IMR-90 (cell line): ENCODE data around the gene TRAF7. TPM values are rescaled to one million over a fixed set of nuclear protein-coding genes. Genes with fewer than 3 reads are reported as not detected.

Experiments
- ATAC-seq: fragments of 200-7000 bp; cut with Tn5 transposase; 2 replicates; pipeline ENCODE4 v1.9.1; 2020; ENCODE audit warnings: low read depth, mild to moderate bottlenecking, moderate library complexity
- BruUV-seq: library from RNA; stranded (reverse); fragments of 400-500 nt; replicated peaks from 2 replicates; lab custom pipeline; 2021; lab: Mats Ljungman, UMichigan
- CTCF ChIA-PET: fragments of 300-600 bp; formaldehyde crosslinking; extraction: SDS; loops from one replicate; lab custom pipeline; 2021; ENCODE audit warnings: antibody characterized with exemption; lab: Yijun Ruan, JAX
- POLR2A ChIA-PET: fragments of 300-600 bp; sonication (Branson Sonifier 250); formaldehyde crosslinking; loops from one replicate; lab custom pipeline; 2022; ENCODE audit warnings: antibody characterized with exemption; ENCODE audit not compliant: unreplicated experiment; lab: Charles Lee
- DNase-seq: peaks from one replicate; pipeline ENCODE4 v3.0.0; 2013
- H2AFZ ChIP-seq: replicated peaks from 2 replicates; pipeline ENCODE3; 2013; ENCODE audit warnings: low read length, mild to moderate bottlenecking; ENCODE audit not compliant: poor library complexity
- H2AK5ac ChIP-seq: 2 replicates; pipeline ENCODE4 v1.6.1; 2013; ENCODE audit warnings: low read depth, low read length, inconsistent platforms
- H2AK9ac ChIP-seq: replicated peaks from 2 replicates; pipeline ENCODE3; 2013; ENCODE audit warnings: mild to moderate bottlenecking, low read depth, low read length, moderate library complexity; ENCODE audit not compliant: poor library complexity
- H2BK120ac ChIP-seq: 2 replicates; pipeline ENCODE4 v1.6.1; 2013; ENCODE audit warnings: low read depth, low read length, inconsistent platforms
- H2BK15ac ChIP-seq: 3 replicates; pipeline ENCODE4 v1.6.1; 2013; ENCODE audit warnings: low read depth, low read length, inconsistent platforms
- H2BK20ac ChIP-seq: 2 replicates; pipeline ENCODE4 v1.6.1; 2013; ENCODE audit warnings: low read depth, mild to moderate bottlenecking, inconsistent platforms, low read length, moderate library complexity
- H2BK5ac ChIP-seq: 2 replicates; pipeline ENCODE4 v1.6.1; 2013; ENCODE audit warnings: mild to moderate bottlenecking, low read depth, low read length, inconsistent platforms; ENCODE audit not compliant: poor library complexity, severe bottlenecking
- H3K14ac ChIP-seq: replicated peaks from 2 replicates; pipeline ENCODE4 v1.6.1; 2013; ENCODE audit warnings: low read depth, low read length, inconsistent platforms
- H3K18ac ChIP-seq: 2 replicates; pipeline ENCODE4 v1.6.1; 2013; ENCODE audit warnings: low read depth, low read length, control low read depth
- H3K23ac ChIP-seq: 2 replicates; pipeline ENCODE4 v1.6.1; 2013; ENCODE audit warnings: low read depth, low read length, inconsistent platforms
- H3K27ac ChIP-seq: 2 replicates; pipeline ENCODE4 v1.5.1; 2013; ENCODE audit warnings: mild to moderate bottlenecking, control low read depth, low read length; ENCODE audit not compliant: insufficient read depth
- H3K27me3 ChIP-seq: 2 replicates; pipeline ENCODE4 v1.6.1; 2013; ENCODE audit warnings: low read length; ENCODE audit not compliant: control insufficient read depth, insufficient read depth
- H3K36me3 ChIP-seq: 2 replicates; pipeline ENCODE4 v1.6.1; 2013; ENCODE audit warnings: low read length, mixed read lengths; ENCODE audit not compliant: control insufficient read depth, insufficient read depth
- H3K4ac ChIP-seq: 2 replicates; pipeline ENCODE4 v1.6.1; 2013; ENCODE audit warnings: low read depth, low read length, inconsistent platforms
- H3K4me1 ChIP-seq: 2 replicates; pipeline ENCODE4 v1.6.1; 2013; ENCODE audit warnings: low read length, mixed read lengths; ENCODE audit not compliant: control insufficient read depth, insufficient read depth
- H3K4me2 ChIP-seq: 2 replicates; pipeline ENCODE4 v1.6.1; 2013; ENCODE audit warnings: low read depth, mild to moderate bottlenecking, control low read depth, low read length, moderate library complexity
- H3K4me3 ChIP-seq: 2 replicates; pipeline ENCODE4 v1.5.1; 2013; ENCODE audit warnings: low read depth, mild to moderate bottlenecking, control low read depth, low read length, moderate library complexity; ENCODE audit not compliant: insufficient read depth
- H3K56ac ChIP-seq: 2 replicates; pipeline ENCODE4 v1.6.1; 2013; ENCODE audit warnings: low read length, inconsistent platforms; ENCODE audit not compliant: insufficient read depth; ENCODE audit errors: extremely low read depth
- H3K79me1 ChIP-seq, 2 experiments: 2 replicates each; pipeline ENCODE4 v1.6.1; 2013; ENCODE audit warnings: low read length in 2 of 2, inconsistent platforms in 1 of 2, low read depth in 1 of 2
- H3K9ac ChIP-seq: 2 replicates; pipeline ENCODE4 v1.6.1; 2013; ENCODE audit warnings: low read depth, low read length, control low read depth
- H3K9me1 ChIP-seq: 2 replicates; pipeline ENCODE4 v1.6.1; 2013; ENCODE audit warnings: low read length, inconsistent platforms; ENCODE audit not compliant: insufficient read depth
- H3K9me3 ChIP-seq: 2 replicates; pipeline ENCODE4 v1.6.1; 2013; ENCODE audit warnings: low read length; ENCODE audit not compliant: control insufficient read depth, insufficient read depth
- H4K20me1 ChIP-seq: 2 replicates; pipeline ENCODE4 v1.6.1; 2013; ENCODE audit warnings: low read length, inconsistent platforms; ENCODE audit not compliant: insufficient read depth
- H4K5ac ChIP-seq: 2 replicates; pipeline ENCODE4 v1.6.1; 2013; ENCODE audit warnings: mild to moderate bottlenecking, low read depth, low read length, control low read depth
- H4K8ac ChIP-seq, 2 experiments: 2 replicates each; pipeline ENCODE4 v1.6.1; 2013; ENCODE audit warnings: low read depth in 2 of 2, low read length in 2 of 2, control low read depth in 1 of 2, inconsistent platforms in 1 of 2
- H4K91ac ChIP-seq: 2 replicates; pipeline ENCODE4 v1.6.1; 2013; ENCODE audit warnings: low read depth, low read length, inconsistent platforms; ENCODE audit not compliant: insufficient read depth
- FOS ChIP-seq: fragments of 150-350 bp; IDR thresholded peaks from 2 replicates; pipeline ENCODE4 v1.6.1; 2016; ENCODE audit warnings: low read depth, low read length
- RAD21 ChIP-seq: IDR thresholded peaks from 2 replicates; pipeline ENCODE4 v1.6.1; 2012; ENCODE audit warnings: low read length, improper control_type of control experiment
- WGBS, 2 experiments: methylation state at CpG; one replicate each; pipeline versions ENCODE4 v1.1.5 to v1.1.7; 2013; ENCODE audit warnings: missing lambda C conversion rate in 2 of 2; ENCODE audit not compliant: insufficient read length in 1 of 2; ENCODE audit errors: extremely low coverage in 2 of 2; 5-methylcytosine and 5-hydroxymethylcytosine counted together
- dilution Hi-C: fragments of 300-500 bp; cut with HindIII; formaldehyde crosslinking; loops from one replicate; pipeline ENCODE4 v1.14.3; 2018; ENCODE audit warnings: low sequenced_read_pairs; ENCODE audit not compliant: unreplicated experiment
- in situ Hi-C: fragments of 300-500 bp; cut with MboI; formaldehyde crosslinking; loops from 3 replicates; pipeline ENCODE4 v1.14.3; 2019; ENCODE audit warnings: low sequenced_read_pairs, inconsistent platforms, mixed read lengths
- intact Hi-C: fragments of 100-400 bp; cut with micrococcal nuclease; formaldehyde crosslinking; loops from 2 replicates; pipeline ENCODE4 v1.10.0; 2022
- polyA plus RNA-seq, 3 experiments: library from polyadenylated mRNA; depleted of rRNA; stranded (reverse); fragments of >200 nt; gene quantifications; 2 replicates each; pipeline ENCODE4 v1.2.3, GENCODE V29; 2012; ENCODE audit warnings: low replicate concordance in 1 of 3
- total RNA-seq: library from RNA; depleted of rRNA; stranded (reverse); fragments of >200 nt; gene quantifications from 2 replicates; pipeline ENCODE4 v1.2.3, GENCODE V29; 2012
- TF ChIP-seq, protein P1 (sequence below): fragments of 150-350 bp; IDR thresholded peaks from 2 replicates; pipeline ENCODE4 v1.6.1; 2017; ENCODE audit warnings: mild to moderate bottlenecking, antibody characterized with exemption, low read length, low read depth

The TRAF7 gene
- total and polyA plus RNA-seq, 2 of the 4 experiments (the other 2 are of a cell fraction): 29.6 to 52.6 TPM

DNA sequence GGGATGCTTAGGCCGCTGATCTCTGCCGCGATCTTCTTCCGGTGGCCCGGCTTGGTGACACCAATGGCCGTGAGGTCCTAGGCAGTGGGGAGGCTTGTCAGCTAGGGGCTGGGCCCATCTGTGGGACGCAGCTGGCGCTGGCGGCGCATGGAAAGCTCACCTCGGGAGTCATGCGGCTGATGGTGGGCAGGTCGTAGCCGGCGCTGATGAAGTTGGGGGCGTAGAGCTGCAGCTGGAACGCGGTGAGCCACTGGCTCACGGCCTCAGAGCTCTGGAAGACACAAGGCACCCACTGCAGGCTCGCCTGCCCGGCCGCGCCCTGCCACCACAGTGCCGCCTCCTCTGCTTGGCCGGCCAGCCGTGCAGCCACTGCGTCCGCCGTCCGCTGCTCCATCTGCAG lies 28.1 kb downstream of the TRAF7 start:
- BruUV-seq: no TSS peak
- TF ChIP-seq RAD21 (no peak), FOS (no peak)
- TF ChIP-seq, protein P1, sequence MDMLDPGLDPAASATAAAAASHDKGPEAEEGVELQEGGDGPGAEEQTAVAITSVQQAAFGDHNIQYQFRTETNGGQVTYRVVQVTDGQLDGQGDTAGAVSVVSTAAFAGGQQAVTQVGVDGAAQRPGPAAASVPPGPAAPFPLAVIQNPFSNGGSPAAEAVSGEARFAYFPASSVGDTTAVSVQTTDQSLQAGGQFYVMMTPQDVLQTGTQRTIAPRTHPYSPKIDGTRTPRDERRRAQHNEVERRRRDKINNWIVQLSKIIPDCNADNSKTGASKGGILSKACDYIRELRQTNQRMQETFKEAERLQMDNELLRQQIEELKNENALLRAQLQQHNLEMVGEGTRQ: no peak
- H3K14ac ChIP-seq: no peak overlapping the region
- WGBS, 2 experiments: 94% methylated on average over 30 of the region's 30 CpGs; no CpG with 5 or more reads in 1 of the 2 experiments
- H2BK5ac ChIP-seq: no peak overlapping the region
- H3K23ac ChIP-seq: no peak overlapping the region
- H4K20me1 ChIP-seq: peaks cover 7% of the 10 kb centered on the region; the same call in 1 of the 2 replicates
- H2BK120ac ChIP-seq: no peak overlapping the region
- in situ Hi-C loops: no loop called here
- CTCF ChIA-PET: no interaction called here
- no peak overlapping the region for H3K18ac ChIP-seq
- H3K27ac ChIP-seq: no peak overlapping the region
- H3K56ac ChIP-seq: no peak overlapping the region
- no peak overlapping the region for H4K8ac ChIP-seq
- no peaks in the 10 kb centered on the region for H3K4me1 ChIP-seq
- DNase-seq (no peak), ATAC-seq (no peak)
- H3K9me3 ChIP-seq: no peaks in the 10 kb centered on the region
- no peak overlapping the region for H2AK9ac ChIP-seq
- intact Hi-C loops: no loop called here
- H2BK15ac ChIP-seq: no peak overlapping the region
- peaks cover 3% of the 10 kb centered on the region; the same call in 1 of the 2 replicates for H3K9me1 ChIP-seq
- no peak overlapping the region for H4K91ac ChIP-seq
- dilution Hi-C loops: no loop called here
- H3K27me3 ChIP-seq: no peaks in the 10 kb centered on the region; the same call in 1 of the 2 replicates
- no peak overlapping the region for H3K4ac ChIP-seq
- H3K4me3 ChIP-seq: no peak overlapping the region
- H2BK20ac ChIP-seq: no peak overlapping the region
- POLR2A ChIA-PET: no interaction called here
- no peaks in the 10 kb centered on the region for H3K36me3 ChIP-seq
- no peak overlapping the region for H2AFZ ChIP-seq
- no peak overlapping the region for H4K5ac ChIP-seq
- no peak overlapping the region for H3K9ac ChIP-seq
- H2AK5ac ChIP-seq: no peak overlapping the region
- no peak overlapping the region for H3K4me2 ChIP-seq
- no peaks in the 10 kb centered on the region for H3K79me1 ChIP-seq
